ENCODE results near the gene DENND2C.

DENND2C gene

GRCh38 chr1:114696810-114697209, 27.0 kb upstream of the DENND2C start:
- Histone ChIP-seq H3K4me1 (ENCODE audit: control insufficient read depth, low read length) (peaks cover 25% of the 10 kb centered on the region), H3K27ac (ENCODE audit: low read depth, low read length) (no peak overlapping the region), H3K4me2 (ENCODE audit: low read length) (no peak overlapping the region)

GRCh38 chr1:114695430-114696058, 25.7 kb upstream of the DENND2C start, which contains the start of gene AMPD1:
AMPD1 (minus strand) TSS chr1:114695546; CDS start chr1:114695471, 75 bp downstream.
- no peak within 1 kb of the TSS for H3K4me2 ChIP-seq (ENCODE audit: low read length)
- no peak within 1 kb of the TSS for H3K27ac ChIP-seq (ENCODE audit: low read depth, low read length)
- peaks cover 3% of the 10 kb centered on the region; the same call in 1 of the 2 replicates for H3K27me3 ChIP-seq (ENCODE audit: control insufficient read depth, low read length)
- TF ChIP-seq EZH2phosphoT487 (IDR thresholded peaks at IDR 0.05; ENCODE audit: borderline replicate concordance, low read length) = no peak
- no peak for TF ChIP-seq CTCF (IDR thresholded peaks at IDR 0.05; ENCODE audit: low read depth, low read length, poor library complexity, severe bottlenecking)
- no peaks in the 10 kb centered on the region for H4K20me1 ChIP-seq (ENCODE audit: control insufficient read depth, insufficient read depth, low read depth, low read length)
- no peak within 1 kb of the TSS for H3K4me3 ChIP-seq (ENCODE audit: low read length)
- no peaks in the 10 kb centered on the region for H3K9me2 ChIP-seq (replicated peaks; ENCODE audit: control insufficient read depth, low read length)
- peaks cover 12% of the 10 kb centered on the region for H3K4me1 ChIP-seq (ENCODE audit: control insufficient read depth, low read length)
- H3K9me3 ChIP-seq (ENCODE audit: control insufficient read depth, insufficient read depth, low read length) = no peaks in the 10 kb centered on the region
- no peaks in the 10 kb centered on the region for H3F3A ChIP-seq (ENCODE audit: control insufficient read depth, insufficient read depth)
- no peaks in the 10 kb centered on the region for H3K79me2 ChIP-seq (ENCODE audit: control insufficient read depth, low read length)
- H3K36me3 ChIP-seq (ENCODE audit: control insufficient read depth, low read length) = no peaks in the 10 kb centered on the region

More at GRCh38 chr1:114696810-114697209, 27.0 kb upstream of the DENND2C start:
- Histone ChIP-seq H3K9me2 (replicated peaks; ENCODE audit: control insufficient read depth, low read length) (no peaks in the 10 kb centered on the region), H3F3A (ENCODE audit: control insufficient read depth, insufficient read depth) (no peaks in the 10 kb centered on the region), H3K27me3 (ENCODE audit: control insufficient read depth, low read length) (peaks cover 3% of the 10 kb centered on the region; the same call in 1 of the 2 replicates), H3K9me3 (ENCODE audit: control insufficient read depth, insufficient read depth, low read length) (no peaks in the 10 kb centered on the region), H3K36me3 (ENCODE audit: control insufficient read depth, low read length) (no peaks in the 10 kb centered on the region), H3K79me2 (ENCODE audit: control insufficient read depth, low read length) (no peaks in the 10 kb centered on the region), H3K4me3 (ENCODE audit: low read length) (no peak overlapping the region), H4K20me1 (ENCODE audit: control insufficient read depth, insufficient read depth, low read depth, low read length) (no peaks in the 10 kb centered on the region)
- TF ChIP-seq CTCF (IDR thresholded peaks at IDR 0.05; ENCODE audit: low read depth, low read length, poor library complexity, severe bottlenecking) (no peak), EZH2phosphoT487 (IDR thresholded peaks at IDR 0.05; ENCODE audit: borderline replicate concordance, low read length) (no peak)

- Histone ChIP-seq H4K20me1 (ENCODE audit: control insufficient read depth, insufficient read depth, low read depth, low read length) (no peaks in the 10 kb centered on the region), H3K27me3 (ENCODE audit: control insufficient read depth, low read length) (peaks cover 2% of the 10 kb centered on the region; the same call in 1 of the 2 replicates), H3K4me2 (ENCODE audit: low read length) (no peak overlapping the region), H3K79me2 (ENCODE audit: control insufficient read depth, low read length) (no peaks in the 10 kb centered on the region), H3F3A (ENCODE audit: control insufficient read depth, insufficient read depth) (no peaks in the 10 kb centered on the region), H3K9me2 (replicated peaks; ENCODE audit: control insufficient read depth, low read length) (no peaks in the 10 kb centered on the region), H3K9me3 (ENCODE audit: control insufficient read depth, insufficient read depth, low read length) (no peaks in the 10 kb centered on the region), H3K4me1 (ENCODE audit: control insufficient read depth, low read length) (peaks cover 4% of the 10 kb centered on the region), H3K36me3 (ENCODE audit: control insufficient read depth, low read length) (no peaks in the 10 kb centered on the region), H3K27ac (ENCODE audit: low read depth, low read length) (no peak overlapping the region), H3K4me3 (ENCODE audit: low read length) (no peak overlapping the region)
- no peak for TF ChIP-seq EZH2phosphoT487 (IDR thresholded peaks at IDR 0.05; ENCODE audit: borderline replicate concordance, low read length)
Observed at GRCh38 chr1:114694540-114695310, 24.9 kb upstream of the DENND2C start.

- Histone ChIP-seq H3K4me1 (ENCODE audit: control insufficient read depth, low read length) (no peaks in the 10 kb centered on the region), H3K79me2 (ENCODE audit: control insufficient read depth, low read length) (no peaks in the 10 kb centered on the region), H3K9me3 (ENCODE audit: control insufficient read depth, insufficient read depth, low read length) (no peaks in the 10 kb centered on the region), H3K9me2 (replicated peaks; ENCODE audit: control insufficient read depth, low read length) (no peaks in the 10 kb centered on the region), H3K4me3 (ENCODE audit: low read length) (no peak overlapping the region), H3K27ac (ENCODE audit: low read depth, low read length) (no peak overlapping the region), H3K27me3 (ENCODE audit: control insufficient read depth, low read length) (no peaks in the 10 kb centered on the region; the same call in 1 of the 2 replicates), H4K20me1 (ENCODE audit: control insufficient read depth, insufficient read depth, low read depth, low read length) (no peaks in the 10 kb centered on the region), H3K4me2 (ENCODE audit: low read length) (no peak overlapping the region), H3K36me3 (ENCODE audit: control insufficient read depth, low read length) (no peaks in the 10 kb centered on the region), H3F3A (ENCODE audit: control insufficient read depth, insufficient read depth) (no peaks in the 10 kb centered on the region)
- TF ChIP-seq CTCF (IDR thresholded peaks at IDR 0.05; ENCODE audit: low read depth, low read length, poor library complexity, severe bottlenecking) (no peak), EZH2phosphoT487 (IDR thresholded peaks at IDR 0.05; ENCODE audit: borderline replicate concordance, low read length) (no peak)
Observed at GRCh38 chr1:114692947-114693346, 23.1 kb upstream of the DENND2C start.
